Activated CD8-positive, alpha-beta memory T cell treated with anti-CD3 and anti-CD28 coated beads, Interleukin-2, amount 10 ng/mL, durations not matched to agents 7 days and 5 days (primary cell): ENCODE data around the gene NOSTRIN. TPM values are rescaled to one million over a fixed set of nuclear protein-coding genes. Genes with fewer than 3 reads are reported as not detected.

Source experiments
- ATAC-seq: fragments of 150-1000 bp; cut with Tn5 transposase; one replicate; pipeline ENCODE4 v1.10.0; 2021; ENCODE audit warnings: moderate library complexity
- CTCF ChIA-PET: fragments of 350-600 bp; sonication (Branson Sonifier 250); formaldehyde crosslinking; loops from one replicate; lab custom pipeline; 2021; ENCODE audit warnings: antibody characterized with exemption; lab: Charles Lee
- DNase-seq: peaks from one replicate; pipeline ENCODE4 v3.0.0-alpha.2; 2020
- H3K27ac Mint-ChIP-seq: one replicate; pipeline ENCODE4 v1.8.0; 2021; ENCODE audit warnings: mild to moderate bottlenecking, mixed read lengths
- H3K27me3 Mint-ChIP-seq: one replicate; pipeline ENCODE4 v1.8.0; 2021; ENCODE audit warnings: mixed read lengths
- H3K36me3 Mint-ChIP-seq: one replicate; pipeline ENCODE4 v1.8.0; 2021; ENCODE audit warnings: mild to moderate bottlenecking, mixed read lengths
- H3K4me1 Mint-ChIP-seq: one replicate; pipeline ENCODE4 v1.8.0; 2021; ENCODE audit warnings: mixed read lengths
- H3K4me3 Mint-ChIP-seq: one replicate; pipeline ENCODE4 v1.8.0; 2021; ENCODE audit warnings: mild to moderate bottlenecking, moderate library complexity, mixed read lengths
- H3K9me3 Mint-ChIP-seq: one replicate; pipeline ENCODE4 v1.8.0; 2022; ENCODE audit warnings: low read depth, mixed read lengths
- total RNA-seq, 2 experiments: library from RNA; stranded (reverse); gene quantifications; one replicate each; pipeline ENCODE4 v1.2.3, GENCODE V29; 2021

Gene NOSTRIN
- total RNA-seq, 2 experiments from 2014 or later: not detected

DNA sequence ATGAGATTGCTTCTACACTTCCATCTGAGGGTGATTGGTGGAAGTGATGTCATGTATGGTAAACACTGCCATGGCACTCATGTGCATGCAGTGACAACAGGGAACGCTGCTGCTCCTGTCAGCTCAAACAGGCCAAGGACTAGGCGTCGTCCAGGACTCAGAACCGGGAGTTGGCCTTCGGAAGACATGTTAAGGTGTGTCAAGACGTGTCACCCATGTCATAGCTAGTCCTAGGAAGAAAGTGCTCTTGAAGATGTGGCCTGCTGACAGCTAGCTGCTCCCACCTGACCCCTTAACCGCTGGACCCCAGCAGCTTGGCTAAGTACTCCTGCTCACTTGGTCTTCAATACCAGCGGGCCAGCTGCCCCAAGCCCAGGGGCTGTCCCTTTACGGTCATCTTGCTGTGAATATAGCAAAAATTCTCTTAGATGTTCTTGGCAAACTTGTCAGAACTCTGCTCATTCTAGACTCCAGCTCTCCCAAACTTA lies 6.3 kb upstream of the NOSTRIN start:
- H3K27me3 Mint-ChIP-seq: peaks cover 11% of the 10 kb centered on the region
- no peaks in the 10 kb centered on the region for H3K36me3 Mint-ChIP-seq
- H3K27ac Mint-ChIP-seq: no peak overlapping the region
- no peak overlapping the region for H3K4me3 Mint-ChIP-seq
- no peaks in the 10 kb centered on the region for H3K9me3 Mint-ChIP-seq
- ATAC-seq (no peak), DNase-seq (no peak)
- H3K4me1 Mint-ChIP-seq: no peaks in the 10 kb centered on the region
- CTCF ChIA-PET: no interaction called here

DNA sequence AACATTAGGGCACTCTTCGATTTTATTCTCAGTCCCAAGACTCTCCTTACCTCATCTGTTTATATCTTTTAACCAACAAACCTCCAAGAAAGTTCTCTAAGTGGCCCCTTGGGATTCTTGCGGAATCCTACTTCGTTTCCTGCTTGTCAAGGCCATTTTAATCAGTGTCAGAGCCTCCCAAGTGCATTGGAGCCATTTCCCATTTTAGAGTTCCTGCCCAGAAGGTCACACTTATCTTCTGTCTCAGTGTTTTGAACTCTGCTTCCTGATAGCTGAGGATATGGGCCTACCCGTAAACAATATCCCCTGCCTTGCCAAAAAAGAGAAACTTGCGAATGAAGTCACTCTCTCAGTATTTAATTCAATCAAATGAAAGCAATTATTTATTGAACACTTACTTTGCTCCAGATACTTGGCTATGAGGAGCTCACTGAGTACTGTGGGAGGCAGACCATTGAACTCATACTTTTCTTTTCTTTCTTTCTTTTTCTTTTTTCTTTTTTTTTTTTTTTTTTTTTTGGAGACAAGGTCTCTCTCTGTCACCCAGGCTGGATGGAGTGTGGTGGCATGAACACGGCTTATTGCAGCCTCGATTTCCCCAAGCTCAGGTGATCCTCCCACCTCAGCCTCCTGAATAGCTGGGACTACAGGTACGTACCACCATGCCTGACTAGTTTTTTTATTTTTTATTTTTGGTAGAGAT lies 5.7 kb upstream of the NOSTRIN start:
- CTCF ChIA-PET: no interaction called here
- no peak overlapping the region for H3K4me3 Mint-ChIP-seq
- peaks cover 11% of the 10 kb centered on the region for H3K27me3 Mint-ChIP-seq
- no peak for ATAC-seq
- no peak overlapping the region for H3K27ac Mint-ChIP-seq
- no peak for DNase-seq
- no peaks in the 10 kb centered on the region for H3K36me3 Mint-ChIP-seq
- H3K4me1 Mint-ChIP-seq: peaks cover under 1% of the 10 kb centered on the region
- no peaks in the 10 kb centered on the region for H3K9me3 Mint-ChIP-seq

GRCh38 chr2:168797286-168797655 lies 5.2 kb upstream of the NOSTRIN start:
- Mint-ChIP-seq H3K4me1 (peaks cover 6% of the 10 kb centered on the region), H3K27ac (no peak overlapping the region), H3K36me3 (no peaks in the 10 kb centered on the region), H3K9me3 (no peaks in the 10 kb centered on the region), H3K4me3 (no peak overlapping the region), H3K27me3 (peaks cover 11% of the 10 kb centered on the region)
- CTCF ChIA-PET: no interaction called here
- ATAC-seq (no peak), DNase-seq (no peak)

DNA sequence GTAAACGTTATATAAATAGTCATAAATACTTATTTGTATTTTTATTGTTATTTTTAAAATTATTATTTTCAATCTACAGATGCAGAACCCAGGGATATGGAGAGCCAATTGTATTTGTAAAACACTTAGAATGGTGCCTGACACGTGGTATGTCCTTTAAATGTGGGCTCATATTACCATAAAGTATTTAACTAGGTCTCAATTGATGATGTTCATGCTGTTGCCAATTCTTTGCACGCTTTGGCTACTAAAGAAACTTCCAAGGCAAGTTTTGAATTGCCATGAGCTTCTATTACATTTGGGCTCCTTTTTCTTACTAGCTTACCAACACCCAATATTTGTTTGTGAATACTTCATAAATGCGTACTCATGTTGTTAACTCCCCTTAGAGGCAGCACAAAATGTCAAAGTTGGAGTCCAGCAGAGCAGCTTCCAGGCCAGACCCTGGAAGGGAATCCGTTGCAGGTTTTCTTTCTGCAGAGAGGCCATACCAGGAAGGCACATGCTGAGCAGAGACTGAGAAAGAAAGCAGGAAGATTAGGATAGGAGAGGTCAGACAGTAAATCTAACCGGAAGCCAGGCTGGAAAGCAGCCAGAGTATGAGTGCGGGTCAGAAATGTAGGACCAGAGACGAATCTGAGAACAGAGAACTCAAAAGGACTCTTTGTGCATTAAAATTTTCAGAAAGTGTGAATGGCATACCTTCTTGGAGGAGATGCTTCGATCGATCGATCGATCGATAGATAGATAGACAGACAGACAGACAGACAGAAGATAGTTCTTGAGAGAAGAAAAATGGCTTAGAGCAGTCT lies 4.2 kb upstream of the NOSTRIN start:
- H3K27me3 Mint-ChIP-seq: peaks cover 11% of the 10 kb centered on the region
- no peaks in the 10 kb centered on the region for H3K9me3 Mint-ChIP-seq
- DNase-seq (no peak), ATAC-seq (no peak)
- no peaks in the 10 kb centered on the region for H3K36me3 Mint-ChIP-seq
- no peak overlapping the region for H3K27ac Mint-ChIP-seq
- peaks cover 16% of the 10 kb centered on the region for H3K4me1 Mint-ChIP-seq
- CTCF ChIA-PET: no interaction called here
- no peak overlapping the region for H3K4me3 Mint-ChIP-seq

DNA sequence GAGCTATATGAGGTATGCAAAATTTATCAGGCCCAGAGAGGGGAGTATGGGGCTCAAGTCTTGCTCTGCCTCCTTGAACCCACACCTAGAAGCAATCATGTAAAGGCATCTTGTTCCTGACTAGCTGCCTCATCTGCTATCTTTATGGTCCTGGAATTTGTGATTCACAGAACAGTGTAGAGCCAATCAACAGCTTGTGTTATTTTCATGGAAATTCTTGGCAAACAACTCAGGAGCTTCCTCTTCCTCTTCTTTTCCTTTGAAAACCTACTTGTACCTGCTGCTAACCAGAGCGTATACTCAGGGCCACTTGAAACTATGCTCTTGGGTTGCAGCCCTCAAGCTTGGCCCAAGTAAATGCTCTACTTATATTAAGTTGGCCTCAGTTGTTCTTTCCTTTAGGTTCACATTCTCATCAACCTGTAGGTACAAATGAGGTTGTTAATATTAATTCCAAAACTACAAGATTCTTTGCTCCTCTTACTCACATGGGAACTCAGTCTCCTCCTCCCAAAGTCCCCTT lies 3.5 kb upstream of the NOSTRIN start:
- Mint-ChIP-seq H3K27me3 (peaks cover 7% of the 10 kb centered on the region), H3K9me3 (no peaks in the 10 kb centered on the region), H3K36me3 (no peaks in the 10 kb centered on the region), H3K4me1 (peaks cover 17% of the 10 kb centered on the region), H3K27ac (no peak overlapping the region), H3K4me3 (no peak overlapping the region)
- DNase-seq: no peak
- CTCF ChIA-PET: no interaction called here
- no peak for ATAC-seq

GRCh38 chr2:168801471-168801870 lies 966 bp upstream of the NOSTRIN start:
- Mint-ChIP-seq H3K4me3 (no peak overlapping the region), H3K4me1 (peaks cover 17% of the 10 kb centered on the region), H3K27me3 (peaks cover 10% of the 10 kb centered on the region), H3K27ac (no peak overlapping the region), H3K9me3 (no peaks in the 10 kb centered on the region), H3K36me3 (no peaks in the 10 kb centered on the region)
- DNase-seq: no peak
- CTCF ChIA-PET: interaction anchor here (0.9 kb wide), 1 partner anchor 308 kb away, joined by 3 read pairs; no protein-coding TSS in a partner anchor
- ATAC-seq: no peak

DNA sequence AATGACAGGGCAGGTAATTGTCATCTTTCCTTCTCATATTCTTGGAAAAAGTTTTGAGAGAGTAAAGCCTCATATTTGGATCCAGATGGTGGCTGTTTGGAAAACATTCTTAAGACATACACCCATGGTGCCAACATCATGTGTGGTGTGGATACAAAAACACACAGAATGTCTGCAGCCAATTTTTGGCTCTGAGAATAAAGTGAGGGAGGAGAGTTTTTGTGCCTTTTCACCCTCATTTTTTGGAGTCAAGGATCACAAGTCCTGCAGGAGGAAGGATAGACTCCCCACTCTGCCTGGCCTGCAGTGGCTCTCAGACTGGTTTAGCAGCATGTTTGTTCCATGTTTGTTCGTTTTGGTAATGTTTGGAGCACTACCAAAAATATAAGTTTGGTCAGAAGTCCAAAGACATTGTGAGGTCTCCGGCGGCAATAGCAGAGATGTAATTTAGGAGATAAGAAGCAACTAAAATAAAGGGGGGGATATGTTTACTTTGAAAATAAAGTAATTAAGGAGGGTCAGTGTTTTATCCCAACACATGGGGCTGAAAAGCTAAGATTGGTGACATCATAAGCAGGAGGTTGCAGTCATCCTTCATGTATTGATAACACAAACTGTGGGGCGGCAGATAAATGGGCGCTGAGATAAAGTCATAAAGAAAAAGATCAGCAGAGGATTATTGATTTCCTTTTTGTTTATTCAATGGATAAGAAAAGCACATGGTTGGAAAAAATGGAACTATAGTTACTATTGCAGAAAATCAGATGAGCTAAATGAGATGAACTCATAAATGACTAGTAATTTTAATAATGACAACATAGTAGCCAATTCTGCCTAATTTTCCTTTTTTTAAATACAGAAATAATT lies 655 bp downstream of the NOSTRIN start:
- H3K4me1 Mint-ChIP-seq: peaks cover 17% of the 10 kb centered on the region
- H3K9me3 Mint-ChIP-seq: no peaks in the 10 kb centered on the region
- no peaks in the 10 kb centered on the region for H3K36me3 Mint-ChIP-seq
- no peak overlapping the region for H3K4me3 Mint-ChIP-seq
- ATAC-seq: no peak
- CTCF ChIA-PET: no interaction called here
- peaks cover 10% of the 10 kb centered on the region for H3K27me3 Mint-ChIP-seq
- DNase-seq: no peak
- no peak overlapping the region for H3K27ac Mint-ChIP-seq

DNA sequence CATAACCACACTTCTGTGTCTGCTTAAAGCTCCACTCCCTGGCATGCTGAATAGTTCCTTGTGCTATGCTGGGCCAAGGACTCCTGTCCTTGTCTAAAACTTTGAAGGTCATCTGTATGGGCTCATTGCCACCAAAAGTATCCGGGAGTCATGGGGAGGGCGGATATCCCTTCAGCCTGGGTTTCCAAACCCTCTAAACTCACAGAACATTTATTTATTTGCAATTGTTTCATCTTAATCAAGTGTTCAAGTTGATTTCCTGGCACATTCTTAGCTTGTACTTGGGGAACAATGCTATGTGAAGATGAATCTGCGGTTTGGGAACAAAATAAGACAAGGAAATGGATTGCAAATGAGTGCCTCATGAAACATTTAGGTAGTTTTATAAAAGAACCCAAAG lies 1.8 kb downstream of the NOSTRIN start:
- CTCF ChIA-PET: no interaction called here
- no peak for DNase-seq
- Mint-ChIP-seq H3K36me3 (no peaks in the 10 kb centered on the region), H3K4me3 (no peak overlapping the region), H3K27ac (no peak overlapping the region), H3K9me3 (no peaks in the 10 kb centered on the region), H3K27me3 (peaks cover 9% of the 10 kb centered on the region), H3K4me1 (peaks cover 17% of the 10 kb centered on the region)
- ATAC-seq: no peak

DNA sequence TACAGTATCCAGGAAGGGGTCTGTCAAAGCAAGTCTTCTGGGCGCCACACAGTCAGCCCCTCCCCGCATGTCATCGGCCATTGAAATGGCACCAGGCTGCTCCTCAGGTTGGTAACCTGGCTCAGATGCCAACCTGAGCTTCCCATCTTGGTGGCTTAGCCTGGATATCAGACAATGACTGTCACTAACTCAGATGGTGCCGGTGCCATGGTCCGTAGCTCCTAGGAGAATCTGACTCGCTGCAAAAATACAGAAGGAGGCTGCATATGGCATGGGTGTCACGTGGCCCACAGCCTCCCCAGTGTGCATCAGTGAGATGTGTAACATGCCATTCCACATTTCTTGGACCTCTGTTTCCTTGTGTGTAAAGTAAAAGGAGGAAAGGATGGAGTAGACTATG lies 3.2 kb downstream of the NOSTRIN start:
- ATAC-seq (no peak), DNase-seq (no peak)
- Mint-ChIP-seq H3K4me1 (peaks cover 17% of the 10 kb centered on the region), H3K4me3 (no peak overlapping the region), H3K36me3 (no peaks in the 10 kb centered on the region), H3K9me3 (no peaks in the 10 kb centered on the region), H3K27me3 (peaks cover 9% of the 10 kb centered on the region), H3K27ac (no peak overlapping the region)
- CTCF ChIA-PET: interaction anchor here (1.2 kb wide), 1 partner anchor 19 kb away, joined by 3 read pairs; no protein-coding TSS in a partner anchor

- H3K4me1 Mint-ChIP-seq: no peaks in the 10 kb centered on the region
- no peak overlapping the region for H3K4me3 Mint-ChIP-seq
- no peak overlapping the region for H3K27ac Mint-ChIP-seq
- H3K27me3 Mint-ChIP-seq: peaks cover 9% of the 10 kb centered on the region
- H3K36me3 Mint-ChIP-seq: no peaks in the 10 kb centered on the region
- ATAC-seq (no peak), DNase-seq (no peak)
- no peaks in the 10 kb centered on the region for H3K9me3 Mint-ChIP-seq
- CTCF ChIA-PET: no interaction called here
These were observed 7.1 kb downstream of the NOSTRIN start for GRCh38 chr2:168809537-168809936.

DNA sequence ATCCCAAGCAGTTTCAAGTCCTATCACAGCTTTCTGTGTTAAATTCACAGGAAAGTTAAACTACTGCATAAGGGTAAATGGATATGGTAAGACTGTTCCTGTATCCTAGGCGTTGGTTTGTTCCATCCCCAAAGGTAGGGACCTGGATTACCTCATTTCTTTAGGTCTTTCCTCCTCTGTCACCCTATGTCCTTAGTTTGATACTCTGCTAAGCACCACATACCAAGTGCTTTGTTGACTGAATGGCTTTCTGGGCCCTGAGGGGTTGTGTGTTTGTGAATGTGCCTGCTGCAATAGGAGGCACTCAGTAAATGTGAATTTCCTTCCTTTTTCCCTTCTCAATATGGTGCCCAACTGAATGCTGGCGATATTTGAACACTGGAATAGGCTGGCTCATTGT lies 7.8 kb downstream of the NOSTRIN start:
- Mint-ChIP-seq H3K36me3 (no peaks in the 10 kb centered on the region), H3K27me3 (peaks cover 9% of the 10 kb centered on the region), H3K4me1 (no peaks in the 10 kb centered on the region), H3K27ac (no peak overlapping the region), H3K9me3 (no peaks in the 10 kb centered on the region), H3K4me3 (no peak overlapping the region)
- no peak for ATAC-seq
- CTCF ChIA-PET: no interaction called here
- DNase-seq: no peak

DNA sequence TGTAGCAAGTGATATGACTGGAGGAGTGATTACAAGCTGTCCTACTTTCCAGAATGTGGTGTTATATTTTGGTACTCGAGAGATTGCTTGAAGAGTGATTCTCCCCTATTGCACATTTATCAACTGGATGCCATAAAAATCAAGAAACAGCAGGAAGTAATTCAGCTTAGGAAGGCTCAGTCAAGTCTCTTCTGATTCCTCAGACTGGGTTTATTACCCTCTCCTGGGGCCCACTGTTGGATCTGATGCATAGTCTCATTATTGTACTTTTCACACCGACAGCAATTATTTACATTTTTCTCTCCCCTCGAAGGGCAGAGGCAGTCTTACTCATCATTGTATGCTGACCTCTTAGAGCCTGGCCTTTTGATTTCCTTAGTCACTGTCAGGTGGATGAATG lies 9.3 kb downstream of the NOSTRIN start:
- DNase-seq (no peak), ATAC-seq (no peak)
- Mint-ChIP-seq H3K4me1 (no peaks in the 10 kb centered on the region), H3K27ac (no peak overlapping the region), H3K36me3 (no peaks in the 10 kb centered on the region), H3K27me3 (peaks cover 10% of the 10 kb centered on the region), H3K4me3 (no peak overlapping the region), H3K9me3 (no peaks in the 10 kb centered on the region)
- CTCF ChIA-PET: no interaction called here

GRCh38 chr2:168814046-168814445 lies 11.6 kb downstream of the NOSTRIN start:
- Mint-ChIP-seq H3K4me1 (no peaks in the 10 kb centered on the region), H3K9me3 (no peaks in the 10 kb centered on the region), H3K4me3 (no peak overlapping the region), H3K27ac (no peak overlapping the region), H3K36me3 (no peaks in the 10 kb centered on the region), H3K27me3 (peaks cover 12% of the 10 kb centered on the region)
- no peak for DNase-seq
- CTCF ChIA-PET: no interaction called here
- ATAC-seq: no peak
